Panc1 (cell line): ENCODE results near the gene GXYLT1. TPM values are rescaled to one million over a fixed set of nuclear protein-coding genes. Genes with fewer than 3 reads are reported as not detected.

Source experiments
- ATAC-seq: fragments of 200-7000 bp; cut with Tn5 transposase; 2 replicates; pipeline ENCODE4 v1.9.1; 2020; ENCODE audit warnings: mild to moderate bottlenecking, moderate library complexity
- BruUV-seq: library from RNA; stranded (reverse); fragments of 400-500 nt; replicated peaks from 2 replicates; lab custom pipeline; 2021; lab: Mats Ljungman, UMichigan
- CTCF ChIA-PET: fragments of 300-600 bp; sonication (Branson Sonifier 250); formaldehyde crosslinking; loops from one replicate; lab custom pipeline; 2022; ENCODE audit warnings: antibody characterized with exemption; lab: Charles Lee
- POLR2A ChIA-PET: fragments of 300-600 bp; sonication (Branson Sonifier 250); formaldehyde crosslinking; loops from one replicate; lab custom pipeline; 2022; ENCODE audit warnings: antibody characterized with exemption; lab: Charles Lee
- DNase-seq: peaks from one replicate; pipeline ENCODE4 v3.0.0-alpha.2; 2010; ENCODE audit warnings: low read depth, low spot score
- H3K27ac ChIP-seq: 2 replicates; pipeline ENCODE4 v1.5.1; 2011; ENCODE audit warnings: mild to moderate bottlenecking, low read length, inconsistent platforms
- H3K27me3 ChIP-seq: fragments of 200-500 bp; sonication (Bioruptor generic); 2 replicates; pipeline ENCODE4 v1.6.0; 2014; ENCODE audit warnings: low read length, inconsistent platforms; ENCODE audit not compliant: control insufficient read depth, insufficient read depth
- H3K36me3 ChIP-seq: fragments of 200-500 bp; sonication (Bioruptor generic); 2 replicates; pipeline ENCODE4 v1.5.1; 2014; ENCODE audit warnings: inconsistent platforms, mild to moderate bottlenecking, low read length, moderate library complexity; ENCODE audit not compliant: control insufficient read depth, insufficient read depth
- H3K4me1 ChIP-seq: 2 replicates; pipeline ENCODE4 v1.5.1; 2011; ENCODE audit warnings: inconsistent platforms, mild to moderate bottlenecking, low read length, moderate library complexity; ENCODE audit not compliant: control insufficient read depth, insufficient read depth
- H3K4me3 ChIP-seq, 2 experiments: 2 replicates each; pipeline ENCODE4 v1.5.1; 2011 to 2012; ENCODE audit warnings: low read depth in 2 of 2, low read length in 2 of 2, mild to moderate bottlenecking in 2 of 2, inconsistent platforms in 1 of 2, moderate library complexity in 1 of 2
- H3K9me3 ChIP-seq: fragments of 200-500 bp; sonication (Bioruptor generic); 2 replicates; pipeline ENCODE4 v1.5.1; 2014; ENCODE audit warnings: low read depth, mild to moderate bottlenecking, inconsistent platforms, low read length, moderate library complexity; ENCODE audit not compliant: control insufficient read depth, insufficient read depth
- CTCF ChIP-seq: fragments of 450-650 bp; IDR thresholded peaks from 2 replicates; pipeline ENCODE4 v1.5.1; 2017; ENCODE audit warnings: mild to moderate bottlenecking
- POLR2AphosphoS5 ChIP-seq: IDR thresholded peaks from 2 replicates; pipeline ENCODE4 v1.6.1; 2012; ENCODE audit warnings: mild to moderate bottlenecking, low read depth, low read length, moderate library complexity
- REST ChIP-seq, 2 experiments: IDR thresholded peaks; 2 replicates each; pipeline ENCODE4 v1.6.1; 2011 to 2012; ENCODE audit warnings: low read depth in 2 of 2, control low read depth in 1 of 2, low read length in 1 of 2, mild to moderate bottlenecking in 1 of 2, moderate library complexity in 1 of 2; ENCODE audit not compliant: insufficient read depth in 1 of 2
- SIN3A ChIP-seq: IDR thresholded peaks from 2 replicates; pipeline ENCODE4 v1.6.1; 2012; ENCODE audit warnings: low read depth, mild to moderate bottlenecking, low read length, moderate library complexity, borderline replicate concordance; ENCODE audit not compliant: insufficient read depth
- TCF7L2 ChIP-seq: IDR thresholded peaks from 2 replicates; pipeline ENCODE4 v1.6.1; 2011; ENCODE audit warnings: mild to moderate bottlenecking, low read depth, low read length, inconsistent platforms
- in situ Hi-C: cut with HindIII; loops from 2 replicates; pipeline ENCODE4 v1.10.0; 2016; ENCODE audit warnings: low sequenced_read_pairs, low pct_unique_long_range_greater_than_20kb
- intact Hi-C: fragments of 100-400 bp; cut with micrococcal nuclease; formaldehyde crosslinking; loops from one replicate; pipeline ENCODE4 v1.10.0; 2022; ENCODE audit not compliant: unreplicated experiment
- total RNA-seq: library from RNA; stranded (reverse); gene quantifications from one replicate; pipeline ENCODE4 v1.2.1, GENCODE V29; 2021; ENCODE audit not compliant: unreplicated experiment

Gene GXYLT1
- total RNA-seq, 1 experiment from 2014 or later = 17.4 TPM

- ChIA-PET CTCF (no interaction called here), POLR2A (no interaction called here)
- in situ Hi-C loops = no loop called here
- ATAC-seq = peak; percentile 78; the same call in 1 of the 2 replicates
- intact Hi-C loops = loop anchor here (5.0 kb wide), 1 partner anchor 203 kb away; no protein-coding TSS in a partner anchor
- peaks cover 10% of the 10 kb centered on the region; the same call in 1 of the 2 replicates for H3K4me1 ChIP-seq
- no peak overlapping the region for H3K4me3 ChIP-seq
- DNase-seq = no peak
- no peaks in the 10 kb centered on the region for H3K27me3 ChIP-seq
- no peaks in the 10 kb centered on the region for H3K9me3 ChIP-seq
- BruUV-seq = no TSS peak
- no peak for TF ChIP-seq REST (IDR thresholded peaks at IDR 0.05; ENCODE audit: insufficient read depth in 1 of 2, low read depth in 2 of 2, low read length in 1 of 2)
- peak; percentile 78; the same call in 1 of the 2 replicates for TF ChIP-seq CTCF
- H3K36me3 ChIP-seq = no peaks in the 10 kb centered on the region
- no peak overlapping the region for H3K27ac ChIP-seq
Measured at GRCh38 chr12:42129595-42130204, 15.0 kb downstream of the GXYLT1 start.

- ATAC-seq (no peak), DNase-seq (no peak)
- in situ Hi-C loops = no loop called here
- Histone ChIP-seq H3K4me3 (no peak overlapping the region), H3K27ac (no peak overlapping the region), H3K9me3 (no peaks in the 10 kb centered on the region), H3K27me3 (no peaks in the 10 kb centered on the region), H3K4me1 (peaks cover 10% of the 10 kb centered on the region; the same call in 1 of the 2 replicates), H3K36me3 (no peaks in the 10 kb centered on the region)
- no TSS peak for BruUV-seq
- intact Hi-C loops = loop anchor here (5.0 kb wide), 1 partner anchor 203 kb away; no protein-coding TSS in a partner anchor
- ChIA-PET CTCF (interaction anchor here (0.6 kb wide), 1 partner anchor 203 kb away, joined by 3 read pairs; no protein-coding TSS in a partner anchor), POLR2A (no interaction called here)
- TF ChIP-seq SIN3A (no peak), REST (IDR thresholded peaks at IDR 0.05; ENCODE audit: insufficient read depth in 1 of 2, low read depth in 2 of 2, low read length in 1 of 2) (no peak), CTCF (no peak), POLR2AphosphoS5 (no peak), TCF7L2 (no peak)
Measured at GRCh38 chr12:42128888-42129287, 15.8 kb downstream of the GXYLT1 start.
